ENCODE measurements around the gene STPG1.

DNA sequence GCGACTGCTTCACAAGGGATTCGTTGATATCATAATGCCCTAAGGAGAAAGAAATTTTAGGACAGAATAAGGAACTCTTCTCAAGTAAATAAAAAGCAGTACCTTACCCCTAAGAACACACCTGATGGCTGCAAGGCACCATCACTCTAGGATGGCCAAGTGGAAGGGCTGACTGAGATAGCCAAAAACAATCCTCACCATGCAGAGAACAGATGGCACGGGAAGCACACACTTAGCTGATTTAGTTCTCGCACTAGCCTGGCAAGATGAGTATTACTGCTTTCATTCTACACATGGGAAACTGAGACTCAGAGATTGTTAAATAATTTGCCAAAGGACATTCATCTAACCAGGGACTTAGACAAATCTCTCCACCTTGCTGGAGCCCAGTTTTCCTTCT, 43.8 kb downstream of the STPG1 start:
- TF ChIP-seq, protein P1, sequence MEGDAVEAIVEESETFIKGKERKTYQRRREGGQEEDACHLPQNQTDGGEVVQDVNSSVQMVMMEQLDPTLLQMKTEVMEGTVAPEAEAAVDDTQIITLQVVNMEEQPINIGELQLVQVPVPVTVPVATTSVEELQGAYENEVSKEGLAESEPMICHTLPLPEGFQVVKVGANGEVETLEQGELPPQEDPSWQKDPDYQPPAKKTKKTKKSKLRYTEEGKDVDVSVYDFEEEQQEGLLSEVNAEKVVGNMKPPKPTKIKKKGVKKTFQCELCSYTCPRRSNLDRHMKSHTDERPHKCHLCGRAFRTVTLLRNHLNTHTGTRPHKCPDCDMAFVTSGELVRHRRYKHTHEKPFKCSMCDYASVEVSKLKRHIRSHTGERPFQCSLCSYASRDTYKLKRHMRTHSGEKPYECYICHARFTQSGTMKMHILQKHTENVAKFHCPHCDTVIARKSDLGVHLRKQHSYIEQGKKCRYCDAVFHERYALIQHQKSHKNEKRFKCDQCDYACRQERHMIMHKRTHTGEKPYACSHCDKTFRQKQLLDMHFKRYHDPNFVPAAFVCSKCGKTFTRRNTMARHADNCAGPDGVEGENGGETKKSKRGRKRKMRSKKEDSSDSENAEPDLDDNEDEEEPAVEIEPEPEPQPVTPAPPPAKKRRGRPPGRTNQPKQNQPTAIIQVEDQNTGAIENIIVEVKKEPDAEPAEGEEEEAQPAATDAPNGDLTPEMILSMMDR (IDR thresholded peaks at IDR 0.05): no peak
- no peak for TF ChIP-seq POLR2A (IDR thresholded peaks at IDR 0.05)
